ENCODE measurements around the gene PPM1K.

GRCh38 chr4:88297725-88298454, 13.5 kb upstream of the PPM1K start:
- no peak for TF ChIP-seq MAX (IDR thresholded peaks at IDR 0.05)
- TF ChIP-seq RFX5 (IDR thresholded peaks at IDR 0.05) = no peak
- no peak for TF ChIP-seq POLR2A (IDR thresholded peaks at IDR 0.05; ENCODE audit: low read length)
- no peak for TF ChIP-seq TFCP2L1 (CRISPR knock-in tag; IDR thresholded peaks at IDR 0.05)
- no peak for TF ChIP-seq ELK1 (IDR thresholded peaks at IDR 0.05; ENCODE audit: low read depth, low read length)
- no peak for TF ChIP-seq CTCF (IDR thresholded peaks at IDR 0.05)
- no peak for TF ChIP-seq ZC3H11A (IDR thresholded peaks at IDR 0.05)
- TF ChIP-seq REST (IDR thresholded peaks at IDR 0.05) = no peak
- no peak for TF ChIP-seq NFE2L2 (conservative IDR thresholded peaks at IDR 0.05; ENCODE audit: low read length)
- TF ChIP-seq EP300 (IDR thresholded peaks at IDR 0.05) = no peak
- no peak for TF ChIP-seq CEBPB (IDR thresholded peaks at IDR 0.05)
- TF ChIP-seq NPAS2 (CRISPR knock-in tag; IDR thresholded peaks at IDR 0.05; ENCODE audit: borderline replicate concordance) = no peak
- TF ChIP-seq JUNB (IDR thresholded peaks at IDR 0.05) = no peak
- TF ChIP-seq ZFP36 (IDR thresholded peaks at IDR 0.05; ENCODE audit: borderline replicate concordance, partially characterized antibody) = no peak
